ENCODE measurements around the gene RGS10. TPM values are rescaled to one million over a fixed set of nuclear protein-coding genes. Genes with fewer than 3 reads are reported as not detected.

Gene RGS10
- total RNA-seq, 1 experiment from 2014 or later = 46.0 TPM

GRCh38 chr10:119505131-119505551 lies 37.4 kb downstream of the RGS10 start:
- ChIA-PET POLR2A (ENCODE audit: unreplicated experiment) (no interaction called here), CTCF (interaction anchor here (0.6 kb wide), 1 partner anchor 233 kb away, joined by 5 read pairs; no protein-coding TSS in a partner anchor)
- no peak for TF ChIP-seq CTCF (conservative IDR thresholded peaks at IDR 0.05)
- no peak for TF ChIP-seq EZH2 (IDR thresholded peaks at IDR 0.05; ENCODE audit: low read depth)
- H3K9me3 ChIP-seq (ENCODE audit: insufficient read depth, low read depth) = no peaks in the 10 kb centered on the region
- no peaks in the 10 kb centered on the region for H3K9me2 ChIP-seq (ENCODE audit: insufficient read depth)
- H2AFZ ChIP-seq = no peak overlapping the region
- no TSS peak for BruUV-seq (replicated peaks)
- H3K36me3 ChIP-seq (ENCODE audit: low read depth) = no peaks in the 10 kb centered on the region
- no peak for DNase-seq
- H3K4me3 ChIP-seq = no peak overlapping the region
- H3F3A ChIP-seq (ENCODE audit: insufficient read depth, low read depth) = no peaks in the 10 kb centered on the region
- no peaks in the 10 kb centered on the region for H3K79me2 ChIP-seq (ENCODE audit: low read depth)
- no peaks in the 10 kb centered on the region for H3K4me1 ChIP-seq (replicated peaks; ENCODE audit: insufficient read depth)
- H3K27ac ChIP-seq = no peak overlapping the region
- intact Hi-C loops (cut with micrococcal nuclease; ENCODE audit: unreplicated experiment) = no loop called here
- no peaks in the 10 kb centered on the region for H4K20me1 ChIP-seq (ENCODE audit: insufficient read depth)
- H3K27me3 ChIP-seq (ENCODE audit: insufficient read depth, low read depth) = no peaks in the 10 kb centered on the region
- no peak overlapping the region for H3K4me2 ChIP-seq

GRCh38 chr10:119504651-119505050 lies 37.9 kb downstream of the RGS10 start:
- intact Hi-C loops (cut with micrococcal nuclease; ENCODE audit: unreplicated experiment) = no loop called here
- H3K27ac ChIP-seq = no peak overlapping the region
- H3K36me3 ChIP-seq (ENCODE audit: low read depth) = no peaks in the 10 kb centered on the region
- no peaks in the 10 kb centered on the region for H3F3A ChIP-seq (ENCODE audit: insufficient read depth, low read depth)
- TF ChIP-seq EZH2 (IDR thresholded peaks at IDR 0.05; ENCODE audit: low read depth) (no peak), CTCF (conservative IDR thresholded peaks at IDR 0.05) (no peak)
- no peaks in the 10 kb centered on the region for H3K4me1 ChIP-seq (replicated peaks; ENCODE audit: insufficient read depth)
- ChIA-PET CTCF (interaction anchor here (0.6 kb wide), 1 partner anchor 232 kb away, joined by 5 read pairs; no protein-coding TSS in a partner anchor), POLR2A (ENCODE audit: unreplicated experiment) (no interaction called here)
- no peak overlapping the region for H2AFZ ChIP-seq
- no peaks in the 10 kb centered on the region for H3K9me2 ChIP-seq (ENCODE audit: insufficient read depth)
- no peaks in the 10 kb centered on the region for H3K9me3 ChIP-seq (ENCODE audit: insufficient read depth, low read depth)
- H3K4me3 ChIP-seq = no peak overlapping the region
- H3K4me2 ChIP-seq = no peak overlapping the region
- no peak for DNase-seq
- no peaks in the 10 kb centered on the region for H3K79me2 ChIP-seq (ENCODE audit: low read depth)
- H4K20me1 ChIP-seq (ENCODE audit: insufficient read depth) = no peaks in the 10 kb centered on the region
- H3K27me3 ChIP-seq (ENCODE audit: insufficient read depth, low read depth) = no peaks in the 10 kb centered on the region
- BruUV-seq (replicated peaks) = no TSS peak

GRCh38 chr10:119503821-119504220 lies 38.7 kb downstream of the RGS10 start:
- H3F3A ChIP-seq (ENCODE audit: insufficient read depth, low read depth) = no peaks in the 10 kb centered on the region
- CTCF ChIA-PET = no interaction called here
- intact Hi-C loops (cut with micrococcal nuclease; ENCODE audit: unreplicated experiment) = no loop called here
- no peaks in the 10 kb centered on the region for H3K9me2 ChIP-seq (ENCODE audit: insufficient read depth)
- H3K4me1 ChIP-seq (replicated peaks; ENCODE audit: insufficient read depth) = no peaks in the 10 kb centered on the region
- H3K36me3 ChIP-seq (ENCODE audit: low read depth) = no peaks in the 10 kb centered on the region
- H4K20me1 ChIP-seq (ENCODE audit: insufficient read depth) = no peaks in the 10 kb centered on the region
- H2AFZ ChIP-seq = no peak overlapping the region
- no peak overlapping the region for H3K4me3 ChIP-seq
- POLR2A ChIA-PET (ENCODE audit: unreplicated experiment) = no interaction called here
- BruUV-seq (replicated peaks) = no TSS peak
- no peaks in the 10 kb centered on the region for H3K9me3 ChIP-seq (ENCODE audit: insufficient read depth, low read depth)
- H3K27ac ChIP-seq = no peak overlapping the region
- H3K27me3 ChIP-seq (ENCODE audit: insufficient read depth, low read depth) = no peaks in the 10 kb centered on the region
- TF ChIP-seq CTCF (conservative IDR thresholded peaks at IDR 0.05) = no peak
- TF ChIP-seq EZH2 (IDR thresholded peaks at IDR 0.05; ENCODE audit: low read depth) = no peak
- no peaks in the 10 kb centered on the region for H3K79me2 ChIP-seq (ENCODE audit: low read depth)
- H3K4me2 ChIP-seq = no peak overlapping the region
- DNase-seq = no peak
